HL-60 (cell line): ENCODE measurements around the gene EYS.

Source experiments
- GABPA ChIP-seq: IDR thresholded peaks from 2 replicates; pipeline ENCODE4 v1.6.1; 2012; ENCODE audit warnings: low read depth
- POLR2AphosphoS5 ChIP-seq: IDR thresholded peaks from 2 replicates; pipeline ENCODE4 v1.6.1; 2012; ENCODE audit warnings: low read depth
- SPI1 ChIP-seq: IDR thresholded peaks from 2 replicates; pipeline ENCODE4 v1.6.1; 2012; ENCODE audit warnings: low read depth, mild to moderate bottlenecking, borderline replicate concordance
- TF ChIP-seq, protein P1 (sequence below): IDR thresholded peaks from one replicate; pipeline ENCODE4 v1.5.1; 2011; ENCODE audit warnings: low read length, control low read depth, inconsistent platforms; ENCODE audit not compliant: insufficient read depth
- TF ChIP-seq, protein P2 (sequence below): IDR thresholded peaks from 2 replicates; pipeline ENCODE4 v1.6.1; 2012; ENCODE audit warnings: low read depth; ENCODE audit not compliant: insufficient replicate concordance

DNA sequence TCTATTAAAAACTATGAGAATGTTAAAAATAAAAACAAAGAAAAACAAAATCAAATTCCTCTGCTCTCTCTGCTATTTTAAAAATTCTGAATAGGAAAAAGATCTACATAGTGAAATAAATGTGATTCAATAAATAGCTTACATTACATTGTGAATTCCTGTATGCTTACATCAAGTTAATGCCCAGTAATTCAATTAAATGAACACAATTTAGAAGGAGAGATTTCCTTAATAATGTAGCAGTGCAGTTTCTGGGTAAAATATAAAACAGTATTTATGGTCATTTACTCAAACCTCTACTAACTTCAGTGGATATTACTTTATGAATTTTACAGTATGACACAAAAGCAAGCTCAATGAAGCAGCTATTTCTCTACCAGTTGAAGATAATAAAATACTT lies 594.6 kb downstream of the EYS start:
- TF ChIP-seq, protein P1, sequence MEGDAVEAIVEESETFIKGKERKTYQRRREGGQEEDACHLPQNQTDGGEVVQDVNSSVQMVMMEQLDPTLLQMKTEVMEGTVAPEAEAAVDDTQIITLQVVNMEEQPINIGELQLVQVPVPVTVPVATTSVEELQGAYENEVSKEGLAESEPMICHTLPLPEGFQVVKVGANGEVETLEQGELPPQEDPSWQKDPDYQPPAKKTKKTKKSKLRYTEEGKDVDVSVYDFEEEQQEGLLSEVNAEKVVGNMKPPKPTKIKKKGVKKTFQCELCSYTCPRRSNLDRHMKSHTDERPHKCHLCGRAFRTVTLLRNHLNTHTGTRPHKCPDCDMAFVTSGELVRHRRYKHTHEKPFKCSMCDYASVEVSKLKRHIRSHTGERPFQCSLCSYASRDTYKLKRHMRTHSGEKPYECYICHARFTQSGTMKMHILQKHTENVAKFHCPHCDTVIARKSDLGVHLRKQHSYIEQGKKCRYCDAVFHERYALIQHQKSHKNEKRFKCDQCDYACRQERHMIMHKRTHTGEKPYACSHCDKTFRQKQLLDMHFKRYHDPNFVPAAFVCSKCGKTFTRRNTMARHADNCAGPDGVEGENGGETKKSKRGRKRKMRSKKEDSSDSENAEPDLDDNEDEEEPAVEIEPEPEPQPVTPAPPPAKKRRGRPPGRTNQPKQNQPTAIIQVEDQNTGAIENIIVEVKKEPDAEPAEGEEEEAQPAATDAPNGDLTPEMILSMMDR = no peak
- TF ChIP-seq POLR2AphosphoS5 = no peak
- TF ChIP-seq, protein P2, sequence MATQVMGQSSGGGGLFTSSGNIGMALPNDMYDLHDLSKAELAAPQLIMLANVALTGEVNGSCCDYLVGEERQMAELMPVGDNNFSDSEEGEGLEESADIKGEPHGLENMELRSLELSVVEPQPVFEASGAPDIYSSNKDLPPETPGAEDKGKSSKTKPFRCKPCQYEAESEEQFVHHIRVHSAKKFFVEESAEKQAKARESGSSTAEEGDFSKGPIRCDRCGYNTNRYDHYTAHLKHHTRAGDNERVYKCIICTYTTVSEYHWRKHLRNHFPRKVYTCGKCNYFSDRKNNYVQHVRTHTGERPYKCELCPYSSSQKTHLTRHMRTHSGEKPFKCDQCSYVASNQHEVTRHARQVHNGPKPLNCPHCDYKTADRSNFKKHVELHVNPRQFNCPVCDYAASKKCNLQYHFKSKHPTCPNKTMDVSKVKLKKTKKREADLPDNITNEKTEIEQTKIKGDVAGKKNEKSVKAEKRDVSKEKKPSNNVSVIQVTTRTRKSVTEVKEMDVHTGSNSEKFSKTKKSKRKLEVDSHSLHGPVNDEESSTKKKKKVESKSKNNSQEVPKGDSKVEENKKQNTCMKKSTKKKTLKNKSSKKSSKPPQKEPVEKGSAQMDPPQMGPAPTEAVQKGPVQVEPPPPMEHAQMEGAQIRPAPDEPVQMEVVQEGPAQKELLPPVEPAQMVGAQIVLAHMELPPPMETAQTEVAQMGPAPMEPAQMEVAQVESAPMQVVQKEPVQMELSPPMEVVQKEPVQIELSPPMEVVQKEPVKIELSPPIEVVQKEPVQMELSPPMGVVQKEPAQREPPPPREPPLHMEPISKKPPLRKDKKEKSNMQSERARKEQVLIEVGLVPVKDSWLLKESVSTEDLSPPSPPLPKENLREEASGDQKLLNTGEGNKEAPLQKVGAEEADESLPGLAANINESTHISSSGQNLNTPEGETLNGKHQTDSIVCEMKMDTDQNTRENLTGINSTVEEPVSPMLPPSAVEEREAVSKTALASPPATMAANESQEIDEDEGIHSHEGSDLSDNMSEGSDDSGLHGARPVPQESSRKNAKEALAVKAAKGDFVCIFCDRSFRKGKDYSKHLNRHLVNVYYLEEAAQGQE = no peak
- TF ChIP-seq GABPA = no peak
- no peak for TF ChIP-seq SPI1
